Neuronal stem cell (in vitro differentiated cells): ENCODE measurements around the gene CASQ1.

Experiments used
- DNase-seq: peaks from one replicate; pipeline ENCODE4 v3.0.0-alpha.2; 2013; ENCODE audit warnings: low spot score
- H2AFZ ChIP-seq: one replicate; pipeline ENCODE4 v1.6.1; 2013; ENCODE audit warnings: mild to moderate bottlenecking, low read length, inconsistent platforms
- H2AK5ac ChIP-seq: 2 replicates; pipeline ENCODE4 v1.6.1; 2013; ENCODE audit warnings: low read depth, mild to moderate bottlenecking, inconsistent platforms, low read length, moderate library complexity, mixed read lengths
- H2BK120ac ChIP-seq: 2 replicates; pipeline ENCODE4 v1.6.1; 2013; ENCODE audit warnings: low read depth, mild to moderate bottlenecking, inconsistent platforms, low read length, moderate library complexity, mixed read lengths
- H2BK12ac ChIP-seq: one replicate; pipeline ENCODE4 v1.6.1; 2013; ENCODE audit warnings: low read length, inconsistent platforms
- H2BK15ac ChIP-seq: 2 replicates; pipeline ENCODE4 v1.6.1; 2013; ENCODE audit warnings: mild to moderate bottlenecking, low read length, inconsistent platforms, mixed read lengths
- H2BK5ac ChIP-seq: one replicate; pipeline ENCODE4 v1.6.1; 2013; ENCODE audit warnings: inconsistent platforms, mild to moderate bottlenecking, low read length, moderate library complexity
- H3K14ac ChIP-seq: one replicate; pipeline ENCODE4 v1.6.1; 2013; ENCODE audit warnings: low read length, inconsistent platforms
- H3K18ac ChIP-seq: 2 replicates; pipeline ENCODE4 v1.6.1; 2013; ENCODE audit warnings: low read length, inconsistent platforms
- H3K23ac ChIP-seq: 2 replicates; pipeline ENCODE4 v1.6.1; 2013; ENCODE audit warnings: low read depth, mild to moderate bottlenecking, mixed read lengths, low read length, inconsistent platforms; ENCODE audit not compliant: poor library complexity
- H3K27ac ChIP-seq: replicated peaks from 3 replicates; pipeline ENCODE4 v1.5.1; 2013; ENCODE audit warnings: low read length, inconsistent platforms
- H3K27me3 ChIP-seq, 3 experiments: 2 replicates each; pipeline ENCODE4 v1.6.1; 2013; ENCODE audit warnings: low read length in 3 of 3, mild to moderate bottlenecking in 2 of 3, inconsistent platforms in 1 of 3, low read depth in 1 of 3, mixed read lengths in 1 of 3, moderate library complexity in 1 of 3; ENCODE audit not compliant: control insufficient read depth in 3 of 3, insufficient read depth in 3 of 3
- H3K36me3 ChIP-seq, 2 donors: replicated peaks in 1 of 2; 2 replicates each; pipeline ENCODE4 v1.6.1; 2013; ENCODE audit warnings: low read length in 2 of 2; ENCODE audit not compliant: control insufficient read depth in 2 of 2, insufficient read depth in 2 of 2
- H3K4ac ChIP-seq: 2 replicates; pipeline ENCODE4 v1.6.1; 2013; ENCODE audit warnings: inconsistent platforms, mild to moderate bottlenecking, low read length, moderate library complexity
- H3K4me1 ChIP-seq, 2 donors: 1 replicate in 1 of 2; 2 replicates in 1 of 2; pipeline ENCODE4 v1.6.1; 2013; ENCODE audit warnings: low read length in 2 of 2, low read depth in 1 of 2; ENCODE audit not compliant: control insufficient read depth in 2 of 2, insufficient read depth in 1 of 2
- H3K4me2 ChIP-seq: one replicate; pipeline ENCODE4 v1.6.1; 2013; ENCODE audit warnings: mild to moderate bottlenecking, low read length, inconsistent platforms; ENCODE audit not compliant: insufficient read depth, poor library complexity, severe bottlenecking
- H3K4me3 ChIP-seq, 2 donors: 2 replicates each; pipeline ENCODE4 v1.5.1; 2013; ENCODE audit warnings: low read length in 2 of 2, mild to moderate bottlenecking in 2 of 2, inconsistent platforms in 1 of 2, moderate library complexity in 1 of 2
- H3K79me1 ChIP-seq: one replicate; pipeline ENCODE4 v1.6.1; 2013; ENCODE audit warnings: low read depth, mild to moderate bottlenecking, inconsistent platforms, low read length, moderate library complexity
- H3K9ac ChIP-seq: one replicate; pipeline ENCODE4 v1.6.1; 2013; ENCODE audit warnings: mild to moderate bottlenecking, low read depth, low read length, inconsistent platforms; ENCODE audit not compliant: poor library complexity
- H3K9me3 ChIP-seq, 2 donors: replicated peaks in 1 of 2; 2 replicates each; pipeline versions ENCODE3 to v1.6.1; 2013; ENCODE audit warnings: low read length in 2 of 2, mild to moderate bottlenecking in 2 of 2, inconsistent platforms in 1 of 2, low read depth in 1 of 2, mixed read lengths in 1 of 2, moderate library complexity in 1 of 2; ENCODE audit not compliant: control insufficient read depth in 2 of 2, insufficient read depth in 1 of 2
- H4K8ac ChIP-seq: one replicate; pipeline ENCODE4 v1.6.1; 2013; ENCODE audit warnings: low read depth, mild to moderate bottlenecking, inconsistent platforms, low read length, moderate library complexity
- H4K91ac ChIP-seq: one replicate; pipeline ENCODE4 v1.6.1; 2013; ENCODE audit warnings: low read length, low read depth, mild to moderate bottlenecking, inconsistent platforms; ENCODE audit not compliant: poor library complexity
- WGBS, 2 donors: extraction: QIAGEN DNeasy Blood & Tissue Kit; methylation state at CpG; one replicate each; pipeline ENCODE4 v1.1.7; 2013; ENCODE audit warnings: missing lambda C conversion rate in 2 of 2, mixed read lengths in 1 of 2; ENCODE audit not compliant: insufficient read length in 2 of 2, insufficient replicate concordance in 1 of 2; ENCODE audit errors: extremely low coverage in 2 of 2; 5-methylcytosine and 5-hydroxymethylcytosine counted together

Gene CASQ1

DNA sequence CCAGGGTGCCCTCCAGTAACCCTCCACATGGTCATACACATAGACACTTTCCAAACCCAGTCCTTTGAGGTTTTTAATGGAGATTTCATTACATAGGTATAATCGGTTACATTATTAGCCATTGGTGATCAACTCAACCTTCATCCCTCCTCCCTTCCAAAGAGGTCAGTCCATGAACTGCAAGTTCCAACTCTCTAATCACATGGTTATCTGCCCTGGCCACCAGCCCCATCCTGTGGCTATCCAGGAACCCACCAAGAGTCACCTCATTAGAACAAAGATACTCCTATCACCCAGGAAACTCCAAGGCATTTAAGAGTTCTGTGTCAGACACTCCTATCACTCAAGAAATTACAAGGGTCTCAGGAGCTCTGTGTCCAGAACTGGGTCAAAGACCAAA is 26.8 kb upstream of the CASQ1 start:
- Histone ChIP-seq H2BK5ac (no peak overlapping the region), H3K4me3 (no peak overlapping the region), H3K27ac (no peak overlapping the region), H3K4ac (no peak overlapping the region), H3K79me1 (no peaks in the 10 kb centered on the region), H3K27me3 (no peaks in the 10 kb centered on the region), H3K4me1 (peaks cover 4% of the 10 kb centered on the region in 2 donors), H3K36me3 (no peaks in the 10 kb centered on the region), H3K14ac (no peak overlapping the region), H2BK15ac (no peak overlapping the region), H2BK12ac (no peak overlapping the region), H2BK120ac (no peak overlapping the region), H4K8ac (no peak overlapping the region), H3K9me3 (peaks cover 0 to 7% of the 10 kb centered on the region in 2 donors), H3K9ac (no peak overlapping the region), H3K23ac (no peak overlapping the region), H2AFZ (no peak overlapping the region), H3K18ac (no peak overlapping the region), H2AK5ac (no peak overlapping the region), H4K91ac (no peak overlapping the region), H3K4me2 (no peak overlapping the region)
- no CpG with 5 or more reads among the region's 1 CpG for WGBS, 2 donors
- no peak for DNase-seq

GRCh38 chr1:160164121-160164520 is 26.3 kb upstream of the CASQ1 start:
- no peak overlapping the region for H2AFZ ChIP-seq
- H3K9ac ChIP-seq: no peak overlapping the region
- H2BK15ac ChIP-seq: no peak overlapping the region
- no peak overlapping the region for H3K18ac ChIP-seq
- peaks cover 0 to 7% of the 10 kb centered on the region in 2 donors for H3K9me3 ChIP-seq
- H3K4me3 ChIP-seq: no peak overlapping the region
- no peak overlapping the region for H2BK5ac ChIP-seq
- no peaks in the 10 kb centered on the region for H3K36me3 ChIP-seq
- no peaks in the 10 kb centered on the region for H3K27me3 ChIP-seq
- WGBS, 2 donors: no CpG with 5 or more reads among the region's 10 CpGs
- H2AK5ac ChIP-seq: no peak overlapping the region
- no peak overlapping the region for H2BK12ac ChIP-seq
- no peak overlapping the region for H3K14ac ChIP-seq
- no peak overlapping the region for H3K4me2 ChIP-seq
- H3K4me1 ChIP-seq: peaks cover 7 to 9% of the 10 kb centered on the region in 2 donors
- no peak overlapping the region for H4K8ac ChIP-seq
- H3K27ac ChIP-seq: no peak overlapping the region
- no peak for DNase-seq
- H3K23ac ChIP-seq: no peak overlapping the region
- no peaks in the 10 kb centered on the region for H3K79me1 ChIP-seq
- no peak overlapping the region for H3K4ac ChIP-seq
- H4K91ac ChIP-seq: no peak overlapping the region
- no peak overlapping the region for H2BK120ac ChIP-seq

- Histone ChIP-seq H2AFZ (no peak overlapping the region), H3K27ac (no peak overlapping the region), H2AK5ac (no peak overlapping the region), H3K4me3 (no peak overlapping the region), H2BK15ac (no peak overlapping the region), H3K18ac (no peak overlapping the region), H3K9me3 (peaks cover 0 to 7% of the 10 kb centered on the region in 2 donors), H2BK120ac (no peak overlapping the region), H2BK5ac (no peak overlapping the region), H3K23ac (no peak overlapping the region), H3K14ac (no peak overlapping the region), H4K8ac (no peak overlapping the region), H4K91ac (no peak overlapping the region), H2BK12ac (no peak overlapping the region), H3K4ac (no peak overlapping the region), H3K4me2 (no peak overlapping the region), H3K4me1 (peaks cover 11 to 23% of the 10 kb centered on the region in 2 donors), H3K79me1 (no peaks in the 10 kb centered on the region), H3K27me3 (no peaks in the 10 kb centered on the region), H3K36me3 (no peaks in the 10 kb centered on the region), H3K9ac (no peak overlapping the region)
- no peak for DNase-seq
- no CpG with 5 or more reads among the region's 12 CpGs for WGBS, 2 donors
Observed at GRCh38 chr1:160166166-160166868, 24.1 kb upstream of the CASQ1 start.

GRCh38 chr1:160167056-160167455 is 23.3 kb upstream of the CASQ1 start:
- H3K4ac ChIP-seq: no peak overlapping the region
- H3K23ac ChIP-seq: no peak overlapping the region
- no peak overlapping the region for H2BK12ac ChIP-seq
- H3K9ac ChIP-seq: no peak overlapping the region
- no peak overlapping the region for H3K14ac ChIP-seq
- H2BK120ac ChIP-seq: no peak overlapping the region
- no peak overlapping the region for H4K8ac ChIP-seq
- no peaks in the 10 kb centered on the region for H3K27me3 ChIP-seq
- no peak overlapping the region for H3K4me3 ChIP-seq
- no peaks in the 10 kb centered on the region for H3K36me3 ChIP-seq
- WGBS, 2 donors: no CpG with 5 or more reads among the region's 4 CpGs
- no peak overlapping the region for H3K18ac ChIP-seq
- H3K4me2 ChIP-seq: no peak overlapping the region
- H4K91ac ChIP-seq: no peak overlapping the region
- no peak overlapping the region for H2BK15ac ChIP-seq
- no peaks in the 10 kb centered on the region for H3K79me1 ChIP-seq
- H2BK5ac ChIP-seq: no peak overlapping the region
- DNase-seq: no peak
- peaks cover 0 to 7% of the 10 kb centered on the region in 2 donors for H3K9me3 ChIP-seq
- peaks cover 13 to 31% of the 10 kb centered on the region in 2 donors for H3K4me1 ChIP-seq
- H3K27ac ChIP-seq: no peak overlapping the region
- no peak overlapping the region for H2AFZ ChIP-seq
- H2AK5ac ChIP-seq: no peak overlapping the region
